BLaER1 treated with 17β-estradiol and CSF1 and Interleukin-3, amounts not matched to agents 10 nM and 100 nM (cell line): ENCODE results near the gene LAG3.

Experiments
- H3K27ac ChIP-seq, 11 experiments: shearing (Covaris generic); formaldehyde crosslinking; 2 replicates each; pipeline ENCODE4 v1.8.1; 2022
- H3K27me3 ChIP-seq, 11 experiments: shearing (Covaris generic); formaldehyde crosslinking; 2 replicates each; pipeline ENCODE4 v1.8.1; 2022
- H3K36me3 ChIP-seq, 11 experiments: shearing (Covaris generic); formaldehyde crosslinking; 2 replicates each; pipeline ENCODE4 v1.8.1; 2022
- H3K4me1 ChIP-seq, 10 experiments: shearing (Covaris generic); formaldehyde crosslinking; 2 replicates each; pipeline ENCODE4 v1.8.1; 2022
- H3K4me2 ChIP-seq, 11 experiments: shearing (Covaris generic); formaldehyde crosslinking; 2 replicates each; pipeline ENCODE4 v1.8.1; 2022
- H3K4me3 ChIP-seq, 10 experiments: shearing (Covaris generic); formaldehyde crosslinking; 2 replicates each; pipeline ENCODE4 v1.8.1; 2022
- H3K9ac ChIP-seq, 11 experiments: shearing (Covaris generic); formaldehyde crosslinking; 2 replicates each; pipeline ENCODE4 v1.8.1; 2022
- H3K9me3 ChIP-seq, 11 experiments: shearing (Covaris generic); formaldehyde crosslinking; replicated peaks in 1 of 11; 2 replicates each; pipeline ENCODE4 v1.8.1; 2022
- H4K20me1 ChIP-seq, 11 experiments: shearing (Covaris generic); formaldehyde crosslinking; 2 replicates each; pipeline ENCODE4 v1.8.1; 2022
- Cebpa-rat ChIP-seq, 11 experiments: shearing (Covaris generic); IDR thresholded peaks; 2 replicates each; pipeline ENCODE4 v1.8.1; 2022

Gene LAG3

DNA sequence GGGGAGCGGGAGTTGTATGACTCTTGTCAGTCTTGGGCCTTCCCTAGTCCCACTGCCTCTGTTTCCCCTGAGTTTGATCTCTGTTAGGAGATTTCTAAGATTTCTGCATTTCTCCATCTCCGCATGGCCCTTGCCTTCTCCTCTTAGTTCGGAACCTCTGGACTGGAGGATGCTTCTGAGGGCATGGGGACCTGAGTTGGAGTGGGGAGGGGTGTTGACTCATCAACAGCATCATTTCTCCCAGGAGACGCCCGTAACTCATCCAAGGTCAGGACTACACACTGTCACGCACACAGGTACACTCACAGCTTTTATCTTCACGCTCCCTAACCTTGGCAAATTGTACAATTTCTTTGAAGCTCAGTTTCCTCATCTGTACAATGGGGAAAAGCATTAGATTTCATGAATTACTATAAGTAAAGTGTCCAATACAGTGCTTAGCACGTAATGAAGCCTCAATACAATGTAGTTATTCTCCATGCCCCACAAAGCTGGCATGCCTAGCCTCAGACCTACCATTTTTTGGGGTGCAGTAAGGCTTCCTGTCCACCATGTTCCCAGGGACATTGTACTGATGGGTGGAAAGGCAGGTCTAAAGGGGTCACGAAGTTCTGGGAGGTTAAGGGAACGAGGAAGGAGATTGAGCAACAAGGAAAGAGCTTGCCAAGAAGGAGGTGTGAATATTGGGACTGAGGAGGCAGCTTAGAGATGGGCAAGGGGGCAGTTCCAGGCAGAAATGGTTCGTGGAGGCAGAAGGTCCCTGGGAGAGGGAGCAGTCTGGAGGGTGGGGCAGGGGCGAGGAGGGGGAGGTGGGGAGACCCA, 600 bp upstream of the LAG3 start:
- H3K4me2 ChIP-seq, result peak overlapping the region in 6 of 11 experiments; percentile 7 to 95 (median 57); a peak in 10 of 22 replicates

DNA sequence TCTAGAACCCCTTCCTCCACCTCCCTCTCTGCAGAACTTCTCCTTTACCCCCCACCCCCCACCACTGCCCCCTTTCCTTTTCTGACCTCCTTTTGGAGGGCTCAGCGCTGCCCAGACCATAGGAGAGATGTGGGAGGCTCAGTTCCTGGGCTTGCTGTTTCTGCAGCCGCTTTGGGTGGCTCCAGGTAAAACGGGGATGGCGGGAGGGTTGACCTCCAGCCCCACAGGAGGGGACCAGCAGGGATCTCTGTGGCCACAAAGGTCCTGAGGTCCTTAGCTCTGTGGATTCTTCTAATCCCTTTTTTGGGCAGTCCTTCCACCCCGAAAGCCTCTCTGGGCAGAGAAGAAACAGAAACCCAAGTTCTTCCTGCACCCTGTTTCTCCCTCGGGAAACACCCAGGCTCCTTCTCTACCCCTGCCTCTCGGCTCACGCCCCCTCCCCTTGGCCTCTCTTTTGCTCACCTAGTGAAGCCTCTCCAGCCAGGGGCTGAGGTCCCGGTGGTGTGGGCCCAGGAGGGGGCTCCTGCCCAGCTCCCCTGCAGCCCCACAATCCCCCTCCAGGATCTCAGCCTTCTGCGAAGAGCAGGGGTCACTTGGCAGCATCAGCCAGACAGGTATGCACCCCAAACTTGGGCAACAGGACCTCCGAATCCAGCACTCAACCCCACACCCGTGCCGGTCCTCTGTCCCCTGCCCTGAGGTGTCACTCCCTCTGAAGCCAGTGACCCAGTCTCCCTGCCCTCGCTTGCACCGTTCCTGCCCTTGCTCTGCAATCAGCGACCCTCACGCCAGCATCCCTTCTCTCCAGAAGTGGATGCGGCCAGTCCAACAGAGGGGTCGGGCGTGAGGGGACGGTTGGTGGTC, 638 bp downstream of the LAG3 start:
- H4K20me1 ChIP-seq, result peaks cover 0 to 47% (median 22%) of the 10 kb centered on the region in 11 experiments; a peak in 17 of 22 replicates
- no peak for TF ChIP-seq Cebpa-rat (IDR thresholded peaks at IDR 0.05)
- 0 out of 20 replicates have a peak overlapping the region, but pooled peaks of 1 of the 10 experiments have one; percentile 28 for H3K4me3 ChIP-seq
- no peak overlapping the region for H3K27ac ChIP-seq
- no peak overlapping the region for H3K9ac ChIP-seq
- H3K4me2 ChIP-seq, result peak overlapping the region in 8 of 11 experiments; percentile 7 to 95 (median 48); a peak in 12 of 22 replicates
- peaks cover 3 to 58% (median 34%) of the 10 kb centered on the region in 10 experiments; a peak in 17 of 20 replicates for H3K4me1 ChIP-seq
- no peaks in the 10 kb centered on the region; a peak in 1 of 22 replicates for H3K36me3 ChIP-seq
- no peaks in the 10 kb centered on the region for H3K9me3 ChIP-seq
- H3K27me3 ChIP-seq, result peaks cover 89 to 100% (median 100%) of the 10 kb centered on the region in 11 experiments

More for the DNA sequence above, 600 bp upstream of the LAG3 start:
- Histone ChIP-seq H3K36me3 (no peaks in the 10 kb centered on the region; a peak in 1 of 22 replicates), H3K27ac (no peak overlapping the region), H3K4me3 (no peak overlapping the region), H3K9ac (no peak overlapping the region), H4K20me1 (peaks cover 0 to 48% (median 22%) of the 10 kb centered on the region in 11 experiments; a peak in 17 of 22 replicates), H3K9me3 (no peaks in the 10 kb centered on the region), H3K4me1 (peaks cover 9 to 60% (median 41%) of the 10 kb centered on the region in 10 experiments), H3K27me3 (peaks cover 86 to 100% (median 100%) of the 10 kb centered on the region in 11 experiments)
- TF ChIP-seq Cebpa-rat (IDR thresholded peaks at IDR 0.05), result no peak

DNA sequence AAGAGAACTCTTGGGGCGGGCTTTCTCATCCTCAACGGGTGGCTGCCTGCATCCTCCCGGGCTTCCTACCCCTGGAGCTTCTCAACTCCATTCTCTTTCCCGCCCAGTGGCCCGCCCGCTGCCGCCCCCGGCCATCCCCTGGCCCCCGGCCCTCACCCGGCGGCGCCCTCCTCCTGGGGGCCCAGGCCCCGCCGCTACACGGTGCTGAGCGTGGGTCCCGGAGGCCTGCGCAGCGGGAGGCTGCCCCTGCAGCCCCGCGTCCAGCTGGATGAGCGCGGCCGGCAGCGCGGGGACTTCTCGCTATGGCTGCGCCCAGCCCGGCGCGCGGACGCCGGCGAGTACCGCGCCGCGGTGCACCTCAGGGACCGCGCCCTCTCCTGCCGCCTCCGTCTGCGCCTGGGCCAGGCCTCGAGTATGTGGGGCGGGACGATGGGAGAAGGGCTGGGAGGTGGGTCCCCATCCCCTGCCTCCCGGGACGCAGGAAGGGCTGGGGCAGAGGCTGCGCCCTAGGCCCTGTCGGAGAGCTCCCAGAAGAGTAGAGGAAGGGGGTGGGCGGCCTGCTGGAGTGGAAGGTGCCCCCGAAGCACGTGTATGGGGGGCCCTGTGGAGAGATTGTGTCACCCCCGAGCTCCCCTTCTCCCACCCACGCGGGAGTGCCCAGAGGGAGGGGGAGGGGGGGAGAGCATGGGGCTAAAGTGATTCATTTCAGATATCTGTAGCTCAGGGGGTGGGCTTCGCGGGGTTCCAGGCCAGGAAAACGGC, 1.5 kb downstream of the LAG3 start:
- Histone ChIP-seq H3K27ac (no peak overlapping the region), H3K4me3 (no peak overlapping the region), H3K9me3 (no peaks in the 10 kb centered on the region), H3K4me1 (peaks cover 11 to 58% (median 41%) of the 10 kb centered on the region in 10 experiments), H3K36me3 (no peaks in the 10 kb centered on the region; a peak in 1 of 22 replicates), H4K20me1 (peaks cover 0 to 43% (median 18%) of the 10 kb centered on the region in 11 experiments; a peak in 15 of 22 replicates), H3K9ac (no peak overlapping the region), H3K27me3 (peaks cover 82 to 100% (median 100%) of the 10 kb centered on the region in 11 experiments), H3K4me2 (no peak overlapping the region)
- TF ChIP-seq Cebpa-rat (IDR thresholded peaks at IDR 0.05), result no peak

DNA sequence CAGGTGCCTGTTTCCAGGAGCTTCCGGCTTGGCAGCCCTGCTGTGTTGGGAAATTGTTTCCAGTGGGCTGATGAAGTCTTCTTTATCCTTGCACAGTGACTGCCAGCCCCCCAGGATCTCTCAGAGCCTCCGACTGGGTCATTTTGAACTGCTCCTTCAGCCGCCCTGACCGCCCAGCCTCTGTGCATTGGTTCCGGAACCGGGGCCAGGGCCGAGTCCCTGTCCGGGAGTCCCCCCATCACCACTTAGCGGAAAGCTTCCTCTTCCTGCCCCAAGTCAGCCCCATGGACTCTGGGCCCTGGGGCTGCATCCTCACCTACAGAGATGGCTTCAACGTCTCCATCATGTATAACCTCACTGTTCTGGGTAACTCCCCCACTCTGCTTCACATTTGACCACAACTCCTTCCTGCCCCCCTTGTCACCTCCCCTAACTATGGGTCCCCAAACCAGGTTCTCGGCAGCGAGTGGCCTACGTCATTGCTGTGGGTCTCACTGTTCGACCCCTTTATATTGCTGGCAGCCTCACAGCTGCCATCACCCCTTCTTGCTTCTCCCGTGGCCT, 2.3 kb downstream of the LAG3 start:
- H3K36me3 ChIP-seq, result no peaks in the 10 kb centered on the region; a peak in 1 of 22 replicates
- H4K20me1 ChIP-seq, result peaks cover 0 to 37% (median 10%) of the 10 kb centered on the region in 11 experiments; a peak in 13 of 22 replicates
- no peak overlapping the region for H3K9ac ChIP-seq
- H3K27me3 ChIP-seq, result peaks cover 74 to 96% (median 92%) of the 10 kb centered on the region in 11 experiments
- no peak overlapping the region for H3K4me3 ChIP-seq
- no peak for TF ChIP-seq Cebpa-rat (IDR thresholded peaks at IDR 0.05)
- no peaks in the 10 kb centered on the region for H3K9me3 ChIP-seq
- H3K4me1 ChIP-seq, result peaks cover 19 to 55% (median 37%) of the 10 kb centered on the region in 10 experiments
- H3K27ac ChIP-seq, result no peak overlapping the region
- no peak overlapping the region for H3K4me2 ChIP-seq

DNA sequence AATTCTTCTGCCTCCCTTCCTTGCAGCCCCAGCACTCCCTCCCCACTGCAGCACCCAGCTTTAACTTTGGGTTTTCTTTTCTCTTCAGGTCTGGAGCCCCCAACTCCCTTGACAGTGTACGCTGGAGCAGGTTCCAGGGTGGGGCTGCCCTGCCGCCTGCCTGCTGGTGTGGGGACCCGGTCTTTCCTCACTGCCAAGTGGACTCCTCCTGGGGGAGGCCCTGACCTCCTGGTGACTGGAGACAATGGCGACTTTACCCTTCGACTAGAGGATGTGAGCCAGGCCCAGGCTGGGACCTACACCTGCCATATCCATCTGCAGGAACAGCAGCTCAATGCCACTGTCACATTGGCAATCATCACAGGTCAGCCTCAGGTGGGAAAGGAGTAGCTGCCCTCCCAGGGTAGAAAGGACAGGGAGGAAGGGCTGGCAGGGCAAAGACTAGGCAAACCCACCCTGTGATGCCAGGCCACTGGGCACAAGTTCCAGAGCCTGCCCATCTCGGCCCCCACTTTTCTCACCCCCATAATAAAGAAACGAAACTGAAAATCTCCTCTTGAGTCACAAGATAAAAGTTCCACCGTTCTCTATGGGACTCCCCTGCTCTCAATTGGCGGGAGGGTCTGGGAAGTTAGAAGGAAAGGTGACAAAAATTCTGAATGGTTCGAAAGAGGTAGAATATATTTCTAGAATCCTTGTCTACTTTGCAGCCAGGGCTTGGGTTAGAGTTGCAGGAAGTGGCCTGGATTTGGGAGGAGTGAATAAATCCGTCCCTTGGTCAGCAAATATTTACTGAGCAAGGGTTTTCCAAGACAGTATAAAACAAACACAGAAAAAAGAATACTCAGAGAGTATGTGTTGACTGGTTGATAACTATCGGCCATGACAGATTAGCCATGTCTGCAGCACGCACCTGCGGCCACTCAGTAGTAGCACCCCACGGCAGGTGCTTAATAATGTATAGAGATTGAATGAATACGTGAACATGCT, 3.2 kb downstream of the LAG3 start:
- no peak for TF ChIP-seq Cebpa-rat (IDR thresholded peaks at IDR 0.05)
- Histone ChIP-seq H3K4me1 (peaks cover 28 to 59% (median 44%) of the 10 kb centered on the region in 10 experiments), H3K27ac (no peak overlapping the region), H4K20me1 (peaks cover 0 to 32% (median 10%) of the 10 kb centered on the region in 11 experiments; a peak in 8 of 22 replicates), H3K36me3 (no peaks in the 10 kb centered on the region), H3K9ac (no peak overlapping the region), H3K4me2 (no peak overlapping the region), H3K4me3 (no peak overlapping the region), H3K27me3 (peaks cover 66 to 96% (median 89%) of the 10 kb centered on the region in 11 experiments), H3K9me3 (no peaks in the 10 kb centered on the region)

DNA sequence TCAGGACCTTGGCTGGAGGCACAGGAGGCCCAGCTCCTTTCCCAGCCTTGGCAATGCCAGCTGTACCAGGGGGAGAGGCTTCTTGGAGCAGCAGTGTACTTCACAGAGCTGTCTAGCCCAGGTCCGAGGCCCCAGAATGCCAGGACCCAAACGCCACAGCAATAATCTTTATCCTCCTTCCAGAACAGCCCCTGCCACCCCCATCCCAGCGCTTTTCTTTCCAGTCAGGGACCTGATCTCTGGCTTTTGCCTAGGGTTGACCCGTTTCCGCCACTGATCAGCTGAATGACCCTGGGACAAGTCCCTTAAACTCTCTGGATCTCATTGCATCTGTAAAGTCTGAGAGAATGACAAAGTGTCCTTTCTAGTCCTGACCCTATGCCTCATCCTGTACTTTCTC, 5.1 kb downstream of the LAG3 start:
- Histone ChIP-seq H3K9me3 (no peaks in the 10 kb centered on the region), H3K9ac (peak overlapping the region in 1 of 11 experiments; percentile 7; a peak in 2 of 22 replicates), H3K27ac (no peak overlapping the region), H3K4me2 (peak overlapping the region in 4 of 11 experiments; percentile 84 to 98 (median 91); a peak in 6 of 22 replicates), H3K4me3 (no peak overlapping the region), H3K36me3 (no peaks in the 10 kb centered on the region), H4K20me1 (peaks cover 0 to 27% (median 10%) of the 10 kb centered on the region in 11 experiments; a peak in 8 of 22 replicates), H3K4me1 (peaks cover 38 to 50% (median 43%) of the 10 kb centered on the region in 10 experiments), H3K27me3 (peaks cover 64 to 93% (median 82%) of the 10 kb centered on the region in 11 experiments)
- no peak for TF ChIP-seq Cebpa-rat (IDR thresholded peaks at IDR 0.05)

DNA sequence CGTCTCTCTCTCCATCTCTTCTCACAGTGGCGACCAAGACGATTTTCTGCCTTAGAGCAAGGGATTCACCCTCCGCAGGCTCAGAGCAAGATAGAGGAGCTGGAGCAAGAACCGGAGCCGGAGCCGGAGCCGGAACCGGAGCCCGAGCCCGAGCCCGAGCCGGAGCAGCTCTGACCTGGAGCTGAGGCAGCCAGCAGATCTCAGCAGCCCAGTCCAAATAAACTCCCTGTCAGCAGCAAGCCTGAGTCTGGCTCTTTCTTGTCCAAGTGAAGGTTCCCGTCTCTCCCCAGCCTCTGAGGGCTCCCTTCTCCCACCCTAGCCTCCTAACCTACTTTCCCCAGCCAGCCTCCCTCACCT, 5.9 kb downstream of the LAG3 start:
- peaks cover 38 to 50% (median 47%) of the 10 kb centered on the region in 10 experiments for H3K4me1 ChIP-seq
- peak overlapping the region; percentile 24 to 56 (median 46); a peak in 15 of 22 replicates for H3K9ac ChIP-seq
- peak overlapping the region in 2 of 11 experiments; percentile 3 to 11; a peak in 1 of 22 replicates for H3K27ac ChIP-seq

More for the DNA sequence above, 5.9 kb downstream of the LAG3 start:
- no peak for TF ChIP-seq Cebpa-rat (IDR thresholded peaks at IDR 0.05)
- Histone ChIP-seq H3K4me3 (peak overlapping the region; percentile 42 to 69 (median 53); a peak in 16 of 20 replicates), H3K27me3 (peaks cover 63 to 93% (median 82%) of the 10 kb centered on the region in 11 experiments), H3K9me3 (no peaks in the 10 kb centered on the region), H4K20me1 (peaks cover 0 to 28% (median 6%) of the 10 kb centered on the region in 11 experiments; a peak in 8 of 22 replicates), H3K4me2 (peak overlapping the region; percentile 84 to 98 (median 89)), H3K36me3 (no peaks in the 10 kb centered on the region)
